HCT116 (cell line): Measurements from ENCODE around the gene CCSER1.
"Not testable (repeated sequence)": the region's sequence is repeated elsewhere in the genome, so short reads cannot be mapped to it uniquely, and the experiment has no call there.

ENCODE experiments used
- CBX3 ChIP-seq: IDR thresholded peaks from 2 replicates; pipeline ENCODE4 v1.6.1; 2012; ENCODE audit warnings: low read depth
- EZH2 ChIP-seq: fragments of 200-600 bp; sonication (generic); IDR thresholded peaks from 2 replicates; pipeline ENCODE4 v1.6.1; 2017; ENCODE audit warnings: antibody characterized with exemption, mixed run types
- EZH2phosphoT487 ChIP-seq: fragments of 200-600 bp; IDR thresholded peaks from 2 replicates; pipeline ENCODE4 v1.6.1; 2018; ENCODE audit warnings: antibody characterized with exemption, borderline replicate concordance
- JUND ChIP-seq: IDR thresholded peaks from 2 replicates; pipeline ENCODE4 v1.6.1; 2012
- POLR2A ChIP-seq: IDR thresholded peaks from 2 replicates; pipeline ENCODE4 v1.7.0; 2011; ENCODE audit warnings: borderline replicate concordance; ENCODE audit not compliant: insufficient read depth, insufficient read length; ENCODE audit errors: extremely low read depth
- POLR2AphosphoS5 ChIP-seq: IDR thresholded peaks from 2 replicates; pipeline ENCODE4 v1.6.1; 2011; ENCODE audit warnings: mild to moderate bottlenecking, low read depth, low read length, moderate library complexity
- RAD21 ChIP-seq: IDR thresholded peaks from 2 replicates; pipeline ENCODE4 v1.6.1; 2012; ENCODE audit warnings: low read depth, mild to moderate bottlenecking
- SRF ChIP-seq: IDR thresholded peaks from 2 replicates; pipeline ENCODE4 v1.6.1; 2012; ENCODE audit warnings: low read depth
- TCF7L2 ChIP-seq: IDR thresholded peaks from 2 replicates; pipeline ENCODE4 v1.7.0; 2011; ENCODE audit warnings: borderline replicate concordance, inconsistent platforms; ENCODE audit not compliant: insufficient read depth, insufficient read length; ENCODE audit errors: extremely low read depth
- TF ChIP-seq, protein P1 (sequence below), 3 experiments: fragments of 200-600 bp in 1 of 3; sonication (generic) in 1 of 3; IDR thresholded peaks in 2 of 3; conservative IDR thresholded peaks in 1 of 3; 2 replicates each; pipeline ENCODE4 v1.5.1; 2012 to 2017; ENCODE audit warnings: low read depth in 2 of 3, low read length in 2 of 3, antibody characterized with exemption in 1 of 3, borderline replicate concordance in 1 of 3, control low read depth in 1 of 3, mild to moderate bottlenecking in 1 of 3, mixed read lengths in 1 of 3, mixed run types in 1 of 3, moderate library complexity in 1 of 3; ENCODE audit not compliant: insufficient read depth in 1 of 3

DNA sequence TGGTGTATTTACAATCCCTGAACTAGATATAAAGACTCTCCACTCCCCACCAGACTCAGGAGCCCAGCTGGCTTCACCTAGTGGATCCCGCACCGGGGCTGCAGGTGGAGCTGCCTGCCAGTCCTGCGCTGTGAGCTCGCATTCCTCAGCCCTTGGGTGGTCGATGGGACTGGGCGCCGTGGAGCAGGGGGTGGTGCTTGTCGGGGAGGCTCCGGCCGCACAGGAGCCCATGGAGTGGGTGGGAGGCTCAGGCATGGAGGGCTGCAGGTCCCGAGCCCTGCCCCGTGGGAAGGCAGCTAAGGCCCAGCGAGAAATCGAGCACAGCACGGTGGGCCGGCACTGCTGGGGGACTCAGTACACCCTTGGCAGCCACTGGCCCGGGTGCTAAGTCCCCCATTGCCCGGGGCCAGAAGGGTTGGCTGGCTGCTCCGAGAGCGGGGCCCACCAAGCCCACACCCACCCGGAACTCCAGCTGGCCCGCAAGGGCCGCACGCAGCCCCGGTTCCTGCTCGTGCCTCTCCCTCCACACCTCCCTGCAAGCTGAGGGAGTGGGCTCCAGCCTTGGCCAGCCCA lies 1090.7 kb downstream of the CCSER1 start:
- TF ChIP-seq, protein P1, sequence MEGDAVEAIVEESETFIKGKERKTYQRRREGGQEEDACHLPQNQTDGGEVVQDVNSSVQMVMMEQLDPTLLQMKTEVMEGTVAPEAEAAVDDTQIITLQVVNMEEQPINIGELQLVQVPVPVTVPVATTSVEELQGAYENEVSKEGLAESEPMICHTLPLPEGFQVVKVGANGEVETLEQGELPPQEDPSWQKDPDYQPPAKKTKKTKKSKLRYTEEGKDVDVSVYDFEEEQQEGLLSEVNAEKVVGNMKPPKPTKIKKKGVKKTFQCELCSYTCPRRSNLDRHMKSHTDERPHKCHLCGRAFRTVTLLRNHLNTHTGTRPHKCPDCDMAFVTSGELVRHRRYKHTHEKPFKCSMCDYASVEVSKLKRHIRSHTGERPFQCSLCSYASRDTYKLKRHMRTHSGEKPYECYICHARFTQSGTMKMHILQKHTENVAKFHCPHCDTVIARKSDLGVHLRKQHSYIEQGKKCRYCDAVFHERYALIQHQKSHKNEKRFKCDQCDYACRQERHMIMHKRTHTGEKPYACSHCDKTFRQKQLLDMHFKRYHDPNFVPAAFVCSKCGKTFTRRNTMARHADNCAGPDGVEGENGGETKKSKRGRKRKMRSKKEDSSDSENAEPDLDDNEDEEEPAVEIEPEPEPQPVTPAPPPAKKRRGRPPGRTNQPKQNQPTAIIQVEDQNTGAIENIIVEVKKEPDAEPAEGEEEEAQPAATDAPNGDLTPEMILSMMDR (IDR thresholded peaks at IDR 0.05 in 2 of 3, conservative IDR thresholded peaks at IDR 0.05 in 1 of 3; ENCODE audit: borderline replicate concordance in 1 of 3, insufficient read depth in 1 of 3, low read depth in 2 of 3, low read length in 2 of 3), result not testable (repeated sequence)
- TF ChIP-seq POLR2AphosphoS5, TCF7L2, POLR2A, EZH2phosphoT487, CBX3, SRF, JUND, RAD21, EZH2: not testable (repeated sequence)
